SIG-M5 treated with dmso at 0.1 percent for 504 hours (cell line): Measurements from ENCODE around the gene CRYZL1.
"Not testable (repeated sequence)": the region's sequence is repeated elsewhere in the genome, so short reads cannot be mapped to it uniquely, and the experiment has no call there.

Source experiments
- DNase-seq: peaks from one replicate; lab custom pipeline; 2025; ENCODE audit not compliant: unreplicated experiment; lab: John Stamatoyannopoulos, UW

Gene CRYZL1

GRCh38 chr21:33641352-33642026, at the start of gene CRYZL1:
TSS of gene CRYZL1 (minus strand) at chr21:33641741. CDS start at chr21:33631551, 10,190 bp downstream.
- peak; percentile 99 for DNase-seq

- no peak for DNase-seq
These were observed 49.3 kb upstream of the CRYZL1 start for GRCh38 chr21:33690874-33691273.

- DNase-seq = no peak
These were observed 46.8 kb upstream of the CRYZL1 start for GRCh38 chr21:33688353-33688752.

GRCh38 chr21:33687634-33688033, 46.1 kb upstream of the CRYZL1 start:
- no peak for DNase-seq

GRCh38 chr21:33686386-33686785, 44.8 kb upstream of the CRYZL1 start:
- DNase-seq = no peak

GRCh38 chr21:33685613-33686197, 44.2 kb upstream of the CRYZL1 start:
- no peak for DNase-seq

GRCh38 chr21:33684923-33685560, 43.5 kb upstream of the CRYZL1 start:
- no peak for DNase-seq

- no peak for DNase-seq
These were observed 42.5 kb upstream of the CRYZL1 start for GRCh38 chr21:33684068-33684467.

- no peak for DNase-seq
These were observed 41.6 kb upstream of the CRYZL1 start for GRCh38 chr21:33682992-33683627.

GRCh38 chr21:33680870-33681269, 39.3 kb upstream of the CRYZL1 start:
- DNase-seq = no peak

- no peak for DNase-seq
These were observed 35.9 kb upstream of the CRYZL1 start for GRCh38 chr21:33677450-33677849.

- DNase-seq = not testable (repeated sequence)
These were observed 35.1 kb upstream of the CRYZL1 start for GRCh38 chr21:33676666-33677065.

GRCh38 chr21:33674226-33674625, 32.7 kb upstream of the CRYZL1 start:
- no peak for DNase-seq

GRCh38 chr21:33673473-33673872, 31.9 kb upstream of the CRYZL1 start:
- no peak for DNase-seq

GRCh38 chr21:33670076-33670978, 28.8 kb upstream of the CRYZL1 start:
- DNase-seq = no peak

GRCh38 chr21:33668620-33669019, 27.1 kb upstream of the CRYZL1 start:
- no peak for DNase-seq

- DNase-seq = no peak
These were observed 26.6 kb upstream of the CRYZL1 start for GRCh38 chr21:33668180-33668579.

- no peak for DNase-seq
These were observed 26.1 kb upstream of the CRYZL1 start for GRCh38 chr21:33667636-33668035.

- no peak for DNase-seq
These were observed 24.6 kb upstream of the CRYZL1 start for GRCh38 chr21:33666153-33666552.

GRCh38 chr21:33664135-33664534, 22.6 kb upstream of the CRYZL1 start:
- no peak for DNase-seq

- no peak for DNase-seq
These were observed 21.7 kb upstream of the CRYZL1 start for GRCh38 chr21:33663241-33663640.
